ENCODE measurements around the gene ACAP3. TPM values are rescaled to one million over a fixed set of nuclear protein-coding genes. Genes with fewer than 3 reads are reported as not detected.

ACAP3 gene
- total RNA-seq, 1 donor from 2014 or later: 105 TPM

DNA sequence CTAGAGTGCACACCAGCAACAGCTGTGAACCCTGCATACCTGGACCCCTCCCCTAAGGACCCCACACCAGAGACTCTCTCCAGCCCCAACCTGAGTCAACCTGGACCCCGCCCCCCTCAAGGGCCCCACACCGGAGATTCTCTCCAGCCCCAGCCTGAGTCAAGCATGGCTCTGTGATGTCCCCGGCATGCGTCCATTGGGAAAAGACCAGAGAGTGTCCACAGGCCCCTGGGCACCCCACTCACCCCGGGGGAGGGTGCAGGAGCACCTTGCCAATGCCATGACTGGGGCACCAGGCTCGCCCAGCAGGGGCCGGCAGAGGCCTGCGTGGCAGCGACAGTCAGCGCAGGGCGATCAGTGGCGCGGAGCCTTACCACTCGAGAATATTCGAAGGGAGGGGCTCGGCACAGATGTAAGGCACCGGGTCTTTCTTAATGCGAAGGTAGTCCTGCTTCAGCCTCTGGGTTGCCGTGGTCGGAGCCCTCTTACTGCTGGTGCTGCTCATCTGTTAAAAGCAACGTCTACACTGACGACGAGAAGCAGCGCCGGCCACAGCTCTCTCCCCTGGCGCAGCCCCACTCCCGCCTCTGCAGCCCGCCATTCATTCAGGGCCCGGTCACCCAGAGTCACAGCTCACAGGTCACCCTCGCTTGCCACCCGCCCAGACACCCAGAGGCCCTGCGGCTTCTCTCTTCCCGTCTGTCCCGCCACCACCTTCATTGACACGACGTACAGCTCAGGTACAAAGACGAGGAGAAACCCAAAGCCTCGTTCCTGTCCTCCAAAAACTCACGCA lies 40.0 kb downstream of the ACAP3 start:
- no peak overlapping the region for H3K27ac ChIP-seq
- H3K36me3 ChIP-seq: peaks cover 23 to 49% of the 10 kb centered on the region in 2 donors
- H3K4me1 ChIP-seq: peaks cover 18 to 28% of the 10 kb centered on the region in 2 donors
- DNase-seq (ENCODE audit: low spot score in 2 of 2): no peak
- H3K4me3 ChIP-seq: no peak overlapping the region
- no peaks in the 10 kb centered on the region for H3K9me3 ChIP-seq
- intact Hi-C loops (cut with DNase I): no loop called here
- no peaks in the 10 kb centered on the region for H3K27me3 ChIP-seq
- TF ChIP-seq, protein P1, sequence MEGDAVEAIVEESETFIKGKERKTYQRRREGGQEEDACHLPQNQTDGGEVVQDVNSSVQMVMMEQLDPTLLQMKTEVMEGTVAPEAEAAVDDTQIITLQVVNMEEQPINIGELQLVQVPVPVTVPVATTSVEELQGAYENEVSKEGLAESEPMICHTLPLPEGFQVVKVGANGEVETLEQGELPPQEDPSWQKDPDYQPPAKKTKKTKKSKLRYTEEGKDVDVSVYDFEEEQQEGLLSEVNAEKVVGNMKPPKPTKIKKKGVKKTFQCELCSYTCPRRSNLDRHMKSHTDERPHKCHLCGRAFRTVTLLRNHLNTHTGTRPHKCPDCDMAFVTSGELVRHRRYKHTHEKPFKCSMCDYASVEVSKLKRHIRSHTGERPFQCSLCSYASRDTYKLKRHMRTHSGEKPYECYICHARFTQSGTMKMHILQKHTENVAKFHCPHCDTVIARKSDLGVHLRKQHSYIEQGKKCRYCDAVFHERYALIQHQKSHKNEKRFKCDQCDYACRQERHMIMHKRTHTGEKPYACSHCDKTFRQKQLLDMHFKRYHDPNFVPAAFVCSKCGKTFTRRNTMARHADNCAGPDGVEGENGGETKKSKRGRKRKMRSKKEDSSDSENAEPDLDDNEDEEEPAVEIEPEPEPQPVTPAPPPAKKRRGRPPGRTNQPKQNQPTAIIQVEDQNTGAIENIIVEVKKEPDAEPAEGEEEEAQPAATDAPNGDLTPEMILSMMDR (IDR thresholded peaks at IDR 0.05): no peak

DNA sequence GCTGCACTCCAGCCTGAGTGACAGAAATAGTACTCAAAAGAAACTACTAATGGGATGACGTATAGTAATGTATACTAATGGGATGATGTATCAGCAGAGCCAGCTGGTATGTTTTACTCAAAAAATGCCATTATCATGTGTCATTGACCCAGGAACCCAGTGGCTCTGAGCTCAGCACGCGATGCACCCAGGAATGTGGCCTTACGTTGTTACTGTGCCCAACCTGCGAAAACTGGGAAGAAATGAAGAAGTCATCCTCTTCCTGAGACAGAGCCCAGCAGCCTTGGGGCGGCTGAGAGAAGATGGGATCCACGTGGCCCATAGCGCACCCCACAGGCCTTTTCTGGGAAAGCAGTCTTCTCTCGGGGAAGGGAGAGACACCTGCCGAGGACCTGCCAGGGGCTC lies 42.9 kb downstream of the ACAP3 start:
- Histone ChIP-seq H3K4me3 (no peak overlapping the region), H3K27me3 (no peaks in the 10 kb centered on the region), H3K4me1 (peaks cover 0 to under 1% of the 10 kb centered on the region in 2 donors), H3K27ac (no peak overlapping the region), H3K9me3 (no peaks in the 10 kb centered on the region), H3K36me3 (peaks cover 46 to 78% of the 10 kb centered on the region in 2 donors)
- intact Hi-C loops (cut with DNase I): no loop called here
- DNase-seq (ENCODE audit: low spot score in 2 of 2): no peak
- TF ChIP-seq, protein P1 (IDR thresholded peaks at IDR 0.05): no peak

DNA sequence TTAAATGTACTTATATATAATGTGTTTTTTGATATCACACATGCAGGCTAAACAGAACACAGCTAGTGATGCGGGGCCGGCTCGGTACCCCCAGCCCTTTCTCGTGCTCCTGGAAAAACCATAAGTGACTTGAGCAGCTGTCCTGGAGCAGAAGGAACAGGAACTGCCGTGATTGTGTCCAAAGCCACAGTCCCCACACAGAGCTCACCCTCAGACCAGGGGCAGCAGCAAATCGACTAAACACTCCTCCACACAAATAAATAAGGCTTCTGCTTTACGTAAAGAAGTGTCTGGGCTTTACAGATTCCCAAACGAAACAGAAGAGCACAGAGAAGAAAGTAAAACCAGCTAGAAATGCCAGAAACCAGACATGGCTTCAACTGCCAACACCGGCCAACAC lies 43.7 kb downstream of the ACAP3 start:
- Histone ChIP-seq H3K4me3 (no peak overlapping the region), H3K9me3 (no peaks in the 10 kb centered on the region), H3K4me1 (no peaks in the 10 kb centered on the region), H3K36me3 (peaks cover 53 to 86% of the 10 kb centered on the region in 2 donors), H3K27ac (no peak overlapping the region), H3K27me3 (no peaks in the 10 kb centered on the region)
- DNase-seq (ENCODE audit: low spot score in 2 of 2): no peak
- TF ChIP-seq, protein P1 (IDR thresholded peaks at IDR 0.05): no peak
- intact Hi-C loops (cut with DNase I): no loop called here

DNA sequence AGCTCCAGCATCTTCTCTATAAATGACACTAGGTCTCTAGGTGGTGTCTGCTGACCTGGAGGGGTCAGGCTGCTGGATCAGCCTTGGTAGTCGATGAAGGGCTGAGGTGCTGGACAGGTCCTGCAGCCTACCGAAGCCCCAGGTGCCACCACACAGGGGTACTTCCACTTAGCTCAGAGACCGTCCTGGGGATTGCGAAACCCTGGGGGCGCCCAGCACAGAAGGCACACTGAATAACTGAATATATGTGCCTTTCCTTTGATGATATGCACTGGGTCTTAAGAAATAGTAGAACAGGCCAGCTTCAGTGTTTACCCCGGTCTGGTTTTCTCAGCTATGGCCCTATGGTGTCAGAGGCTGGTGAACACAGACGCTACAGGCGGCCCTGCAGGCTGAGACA lies 45.0 kb downstream of the ACAP3 start:
- H3K27ac ChIP-seq: no peak overlapping the region
- no peaks in the 10 kb centered on the region for H3K4me1 ChIP-seq
- H3K36me3 ChIP-seq: peaks cover 57 to 92% of the 10 kb centered on the region in 2 donors
- TF ChIP-seq, protein P1 (IDR thresholded peaks at IDR 0.05): no peak
- H3K4me3 ChIP-seq: no peak overlapping the region
- no peak for DNase-seq (ENCODE audit: low spot score in 2 of 2)
- no peaks in the 10 kb centered on the region for H3K9me3 ChIP-seq
- intact Hi-C loops (cut with DNase I): no loop called here
- H3K27me3 ChIP-seq: no peaks in the 10 kb centered on the region

DNA sequence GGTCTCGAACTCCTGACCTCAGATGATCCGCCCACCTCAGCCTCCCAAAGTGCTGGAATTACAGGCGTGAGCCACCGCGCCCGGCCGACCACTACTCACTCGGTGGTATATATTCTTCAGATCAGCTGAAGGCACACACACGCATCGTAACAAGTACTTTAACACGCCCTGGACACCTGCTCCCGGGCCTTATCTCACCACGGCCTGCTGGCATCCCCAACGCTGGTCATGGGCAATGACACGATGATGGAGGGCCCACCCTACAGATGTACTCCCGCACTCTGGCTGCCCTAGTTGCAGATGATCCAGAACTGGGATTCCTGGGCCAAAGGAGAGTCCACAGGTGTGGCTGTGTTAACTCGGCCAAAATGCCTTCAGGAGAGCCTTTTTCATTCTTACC lies 45.7 kb downstream of the ACAP3 start:
- Histone ChIP-seq H3K27ac (no peak overlapping the region), H3K9me3 (no peaks in the 10 kb centered on the region), H3K4me1 (no peaks in the 10 kb centered on the region), H3K36me3 (peaks cover 54 to 91% of the 10 kb centered on the region in 2 donors), H3K27me3 (no peaks in the 10 kb centered on the region), H3K4me3 (no peak overlapping the region)
- intact Hi-C loops (cut with DNase I): no loop called here
- DNase-seq (ENCODE audit: low spot score in 2 of 2): no peak
- TF ChIP-seq, protein P1 (IDR thresholded peaks at IDR 0.05): no peak

All from ascending aorta (tissue), 2 donors.